Measurements from ENCODE around the gene AKAP6. TPM values are rescaled to one million over a fixed set of nuclear protein-coding genes. Genes with fewer than 3 reads are reported as not detected.

Gene AKAP6
- total RNA-seq, 1 experiment from 2014 or later: 1.1 TPM

DNA sequence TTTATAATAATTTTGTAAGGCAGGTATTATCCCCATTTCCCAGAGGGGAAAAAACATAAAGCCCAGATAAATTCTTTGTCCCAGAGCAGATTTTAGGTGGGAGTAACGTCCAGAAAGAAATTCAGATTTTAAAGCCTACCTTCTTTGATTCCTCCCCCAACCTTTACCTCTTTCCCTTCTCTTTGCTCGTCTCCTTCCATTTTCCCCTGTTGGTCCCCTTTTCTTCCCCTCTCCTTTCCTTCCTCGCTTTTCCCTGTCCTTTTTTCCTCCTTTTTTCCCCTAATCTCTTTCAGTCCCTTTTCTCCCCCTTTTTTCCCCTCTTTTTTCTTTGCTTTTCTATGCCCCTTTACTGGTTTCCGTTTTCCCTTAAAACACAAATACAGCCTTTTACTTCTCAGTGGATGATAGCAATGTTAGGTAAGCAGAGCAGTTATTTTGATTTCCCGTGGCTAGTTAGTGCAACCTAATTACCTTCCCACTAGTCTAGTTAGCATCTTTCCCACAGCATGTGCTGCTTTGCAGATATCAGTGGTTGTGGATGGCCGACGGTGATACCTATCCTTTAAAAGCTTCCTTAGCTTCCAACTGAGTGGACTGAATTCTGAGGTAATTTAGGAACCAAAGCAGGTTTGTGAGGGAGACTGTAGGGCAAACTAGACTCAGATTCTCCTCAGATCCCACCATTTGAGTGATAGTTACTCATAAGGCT, 10.9 kb upstream of the AKAP6 start:
- Histone ChIP-seq H4K8ac (replicated peaks; ENCODE audit: insufficient read length, low read depth, low read length) (no peak overlapping the region), H3K23ac (ENCODE audit: insufficient read length, low read depth, low read length) (no peak overlapping the region), H3K4me2 (ENCODE audit: insufficient read depth, insufficient read length, low read length) (no peak overlapping the region), H3T11ph (ENCODE audit: low read length) (no peak overlapping the region), H4K5ac (ENCODE audit: insufficient read length, low read depth, low read length) (no peak overlapping the region), H2BK120ac (ENCODE audit: low read depth, low read length, poor library complexity, severe bottlenecking) (no peak overlapping the region), H2AFZ (ENCODE audit: low read length) (no peak overlapping the region), H3K23me2 (ENCODE audit: insufficient read length, low read depth, low read length, poor library complexity, severe bottlenecking) (no peaks in the 10 kb centered on the region), H3K14ac (ENCODE audit: insufficient read depth, low read length) (no peak overlapping the region), H2BK20ac (ENCODE audit: low read depth, low read length, poor library complexity, severe bottlenecking) (no peak overlapping the region), H2BK5ac (ENCODE audit: insufficient read length, low read length) (no peak overlapping the region), H4K91ac (ENCODE audit: insufficient read length, low read depth, low read length) (no peak overlapping the region), H2AK5ac (ENCODE audit: insufficient read length, low read length) (no peak overlapping the region), H3K9ac (ENCODE audit: extremely low read depth, insufficient read length, low read length) (no peak overlapping the region), H4K20me1 (ENCODE audit: control insufficient read depth, insufficient read depth, insufficient read length) (no peaks in the 10 kb centered on the region), H3K79me2 (ENCODE audit: insufficient read depth, low read length) (no peaks in the 10 kb centered on the region), H3K18ac (ENCODE audit: insufficient read length, low read depth, low read length) (no peak overlapping the region), H3K79me1 (ENCODE audit: insufficient read depth, low read depth, low read length, poor library complexity, severe bottlenecking) (no peaks in the 10 kb centered on the region), H2BK12ac (ENCODE audit: insufficient read length, low read depth, low read length) (no peak overlapping the region), H2BK15ac (ENCODE audit: low read depth, low read length) (no peak overlapping the region), H3K4me1 (ENCODE audit: insufficient read depth, low read length) (no peaks in the 10 kb centered on the region), H3K27ac (ENCODE audit: insufficient read length, low read depth, low read length) (no peak overlapping the region), H3K56ac (ENCODE audit: insufficient read length, low read depth, low read length) (no peak overlapping the region), H3K27me3 (ENCODE audit: insufficient read depth, low read length) (no peaks in the 10 kb centered on the region), H3K9me3 (ENCODE audit: control insufficient read depth, low read depth, low read length) (no peaks in the 10 kb centered on the region), H3K4ac (ENCODE audit: low read depth, low read length) (no peak overlapping the region)
- Mint-ChIP-seq H3K27ac (peak overlapping the region in 1 of 3 experiments; percentile 40; a peak in 1 of 7 replicates), H3K36me3 (ENCODE audit: insufficient read depth in 1 of 3, low read depth in 3 of 3) (no peaks in the 10 kb centered on the region), H3K9me3 (no peaks in the 10 kb centered on the region), H3K4me3 (no peak overlapping the region), H3K27me3 (ENCODE audit: low read depth) (no peaks in the 10 kb centered on the region), H3K4me1 (no peaks in the 10 kb centered on the region)
- DNase-seq: no peak
- TF ChIP-seq, protein P1, sequence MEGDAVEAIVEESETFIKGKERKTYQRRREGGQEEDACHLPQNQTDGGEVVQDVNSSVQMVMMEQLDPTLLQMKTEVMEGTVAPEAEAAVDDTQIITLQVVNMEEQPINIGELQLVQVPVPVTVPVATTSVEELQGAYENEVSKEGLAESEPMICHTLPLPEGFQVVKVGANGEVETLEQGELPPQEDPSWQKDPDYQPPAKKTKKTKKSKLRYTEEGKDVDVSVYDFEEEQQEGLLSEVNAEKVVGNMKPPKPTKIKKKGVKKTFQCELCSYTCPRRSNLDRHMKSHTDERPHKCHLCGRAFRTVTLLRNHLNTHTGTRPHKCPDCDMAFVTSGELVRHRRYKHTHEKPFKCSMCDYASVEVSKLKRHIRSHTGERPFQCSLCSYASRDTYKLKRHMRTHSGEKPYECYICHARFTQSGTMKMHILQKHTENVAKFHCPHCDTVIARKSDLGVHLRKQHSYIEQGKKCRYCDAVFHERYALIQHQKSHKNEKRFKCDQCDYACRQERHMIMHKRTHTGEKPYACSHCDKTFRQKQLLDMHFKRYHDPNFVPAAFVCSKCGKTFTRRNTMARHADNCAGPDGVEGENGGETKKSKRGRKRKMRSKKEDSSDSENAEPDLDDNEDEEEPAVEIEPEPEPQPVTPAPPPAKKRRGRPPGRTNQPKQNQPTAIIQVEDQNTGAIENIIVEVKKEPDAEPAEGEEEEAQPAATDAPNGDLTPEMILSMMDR (conservative IDR thresholded peaks at IDR 0.05): no peak
- no CpG with 5 or more reads among the region's 7 CpGs for WGBS (ENCODE audit: extremely low coverage, insufficient read length, low lambda C conversion rate)

Data from H9 (cell line).